Vagina (tissue), 2 donors: ENCODE results near the gene NFAT5.

Experiments used
- POLR2A ChIP-seq, 2 donors: fragments of 450-650 bp; IDR thresholded peaks; one replicate each; pipeline ENCODE4 v1.6.1; 2017; ENCODE audit warnings: antibody characterized with exemption in 2 of 2, mild to moderate bottlenecking in 2 of 2, moderate library complexity in 2 of 2
- POLR2AphosphoS5 ChIP-seq, 2 donors: sonication (generic); formaldehyde crosslinking; IDR thresholded peaks; one replicate each; pipeline ENCODE4 v1.9.0; 2017; ENCODE audit warnings: antibody characterized with exemption in 2 of 2, mild to moderate bottlenecking in 2 of 2, low read depth in 1 of 2; ENCODE audit not compliant: insufficient read depth in 1 of 2
- TF ChIP-seq, protein P1 (sequence below), 3 experiments: fragments of 450-650 bp in 2 of 3; fragments of 200-600 bp in 1 of 3; sonication (generic) in 1 of 3; IDR thresholded peaks; one replicate each; pipeline ENCODE4 v1.5.1; 2017 to 2019; ENCODE audit warnings: antibody characterized with exemption in 3 of 3, mild to moderate bottlenecking in 2 of 3, moderate library complexity in 2 of 3

DNA sequence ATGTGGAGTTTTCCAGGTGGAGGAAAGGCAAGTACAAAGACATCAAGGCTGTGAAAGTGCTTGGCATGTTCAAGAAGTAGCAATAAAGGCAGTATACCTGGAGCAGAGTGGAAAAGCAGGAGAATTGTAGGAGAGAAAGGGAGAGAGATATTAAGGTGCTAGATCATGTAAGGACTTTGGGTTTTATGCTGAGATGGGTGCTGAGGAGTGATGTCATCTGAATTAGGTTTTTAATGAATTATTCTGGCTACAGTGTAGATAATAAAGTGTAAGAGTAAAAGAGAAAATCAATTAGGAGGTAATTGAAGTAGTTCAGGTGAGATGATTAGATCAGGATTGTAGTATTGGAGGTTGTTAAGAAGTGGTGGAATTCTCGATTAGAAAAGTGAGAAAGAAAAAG, 34.0 kb downstream of the NFAT5 start:
- TF ChIP-seq POLR2A (IDR thresholded peaks at IDR 0.05) (no peak), POLR2AphosphoS5 (IDR thresholded peaks at IDR 0.05; ENCODE audit: insufficient read depth in 1 of 2, low read depth in 1 of 2) (no peak)
- TF ChIP-seq, protein P1, sequence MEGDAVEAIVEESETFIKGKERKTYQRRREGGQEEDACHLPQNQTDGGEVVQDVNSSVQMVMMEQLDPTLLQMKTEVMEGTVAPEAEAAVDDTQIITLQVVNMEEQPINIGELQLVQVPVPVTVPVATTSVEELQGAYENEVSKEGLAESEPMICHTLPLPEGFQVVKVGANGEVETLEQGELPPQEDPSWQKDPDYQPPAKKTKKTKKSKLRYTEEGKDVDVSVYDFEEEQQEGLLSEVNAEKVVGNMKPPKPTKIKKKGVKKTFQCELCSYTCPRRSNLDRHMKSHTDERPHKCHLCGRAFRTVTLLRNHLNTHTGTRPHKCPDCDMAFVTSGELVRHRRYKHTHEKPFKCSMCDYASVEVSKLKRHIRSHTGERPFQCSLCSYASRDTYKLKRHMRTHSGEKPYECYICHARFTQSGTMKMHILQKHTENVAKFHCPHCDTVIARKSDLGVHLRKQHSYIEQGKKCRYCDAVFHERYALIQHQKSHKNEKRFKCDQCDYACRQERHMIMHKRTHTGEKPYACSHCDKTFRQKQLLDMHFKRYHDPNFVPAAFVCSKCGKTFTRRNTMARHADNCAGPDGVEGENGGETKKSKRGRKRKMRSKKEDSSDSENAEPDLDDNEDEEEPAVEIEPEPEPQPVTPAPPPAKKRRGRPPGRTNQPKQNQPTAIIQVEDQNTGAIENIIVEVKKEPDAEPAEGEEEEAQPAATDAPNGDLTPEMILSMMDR (IDR thresholded peaks at IDR 0.05) = no peak
